ENCODE results near the gene HDGFL2. TPM values are rescaled to one million over a fixed set of nuclear protein-coding genes. Genes with fewer than 3 reads are reported as not detected.
A peak's percentile ranks its signal among the peaks of the same experiment; 100 is the strongest.

HDGFL2 gene
- total RNA-seq, 1 experiment from 2014 or later = 108 TPM

GRCh38 chr19:4521888-4522242 is 49.8 kb downstream of the HDGFL2 start:
- TF ChIP-seq CTCF (conservative IDR thresholded peaks at IDR 0.05) = no peak
- Histone ChIP-seq H3K27ac (ENCODE audit: insufficient read length, low read depth, low read length) (no peak overlapping the region), H2BK20ac (ENCODE audit: low read depth, low read length, poor library complexity, severe bottlenecking) (no peak overlapping the region)

More at GRCh38 chr19:4521888-4522242, 49.8 kb downstream of the HDGFL2 start:
- no peak overlapping the region for H2BK15ac ChIP-seq (ENCODE audit: low read depth, low read length)
- H3K18ac ChIP-seq (ENCODE audit: insufficient read length, low read depth, low read length) = no peak overlapping the region
- H3K9me3 ChIP-seq (ENCODE audit: control insufficient read depth, low read depth, low read length) = no peaks in the 10 kb centered on the region
- peaks cover 0 to 2% of the 10 kb centered on the region in 2 experiments; a peak in 1 of 5 replicates for H3K9me3 Mint-ChIP-seq
- H2AK5ac ChIP-seq (ENCODE audit: insufficient read length, low read length) = no peak overlapping the region
- H4K5ac ChIP-seq (ENCODE audit: insufficient read length, low read depth, low read length) = no peak overlapping the region
- no peak overlapping the region for H3K9ac ChIP-seq (ENCODE audit: extremely low read depth, insufficient read length, low read length)
- no peak overlapping the region for H3K56ac ChIP-seq (ENCODE audit: insufficient read length, low read depth, low read length)
- H3K79me2 ChIP-seq (ENCODE audit: insufficient read depth, low read length) = no peaks in the 10 kb centered on the region
- no peak overlapping the region for H2AFZ ChIP-seq (ENCODE audit: low read length)
- H3K4me1 ChIP-seq (ENCODE audit: insufficient read depth, low read length) = no peaks in the 10 kb centered on the region
- H3K4ac ChIP-seq (ENCODE audit: low read depth, low read length) = no peak overlapping the region
- no peak overlapping the region for H2BK120ac ChIP-seq (ENCODE audit: low read depth, low read length, poor library complexity, severe bottlenecking)
- H4K8ac ChIP-seq (replicated peaks; ENCODE audit: insufficient read length, low read depth, low read length) = no peak overlapping the region
- H3K79me1 ChIP-seq (ENCODE audit: insufficient read depth, low read depth, low read length, poor library complexity, severe bottlenecking) = no peaks in the 10 kb centered on the region
- H2BK5ac ChIP-seq (ENCODE audit: insufficient read length, low read length) = no peak overlapping the region
- H3K4me2 ChIP-seq (ENCODE audit: insufficient read depth, insufficient read length, low read length) = no peak overlapping the region
- H3K36me3 Mint-ChIP-seq (ENCODE audit: insufficient read depth in 1 of 3, low read depth in 3 of 3) = no peaks in the 10 kb centered on the region
- H3T11ph ChIP-seq (ENCODE audit: low read length) = no peak overlapping the region
- H3K23ac ChIP-seq (ENCODE audit: insufficient read length, low read depth, low read length) = no peak overlapping the region
- H3K23me2 ChIP-seq (ENCODE audit: insufficient read length, low read depth, low read length, poor library complexity, severe bottlenecking) = no peaks in the 10 kb centered on the region
- no peak overlapping the region for H3K14ac ChIP-seq (ENCODE audit: insufficient read depth, low read length)
- H2BK12ac ChIP-seq (ENCODE audit: insufficient read length, low read depth, low read length) = no peak overlapping the region
- WGBS (ENCODE audit: extremely low coverage, insufficient read length, low lambda C conversion rate) = no CpG with 5 or more reads among the region's 5 CpGs
- no peaks in the 10 kb centered on the region for H3K27me3 ChIP-seq (ENCODE audit: insufficient read depth, low read length)
- no peak overlapping the region for H3K4me3 Mint-ChIP-seq
- H3K4me1 Mint-ChIP-seq = peaks cover 3 to 7% of the 10 kb centered on the region in 2 experiments; a peak in 3 of 4 replicates
- peaks cover 35% of the 10 kb centered on the region for H3K27me3 Mint-ChIP-seq (ENCODE audit: low read depth)
- H4K91ac ChIP-seq (ENCODE audit: insufficient read length, low read depth, low read length) = no peak overlapping the region
- no peak for DNase-seq
- no peaks in the 10 kb centered on the region for H4K20me1 ChIP-seq (ENCODE audit: control insufficient read depth, insufficient read depth, insufficient read length)
- H3K27ac Mint-ChIP-seq = peak overlapping the region in 1 of 3 experiments; percentile 20; a peak in 1 of 7 replicates

Data from H9 (cell line).